GM04503 (cell line): ENCODE results near the gene PHLDB3.
A peak's percentile ranks its signal among the peaks of the same experiment; 100 is the strongest.
"Not testable (repeated sequence)": the region's sequence is repeated elsewhere in the genome, so short reads cannot be mapped to it uniquely, and the experiment has no call there.

Source experiments
- DNase-seq: peaks from one replicate; pipeline ENCODE4 v3.0.0-alpha.2; 2012; ENCODE audit warnings: low read depth

PHLDB3 gene

GRCh38 chr19:43504426-43505185, at the start of gene PHLDB3:
PHLDB3 (minus strand) TSS chr19:43504746; CDS start chr19:43504118, 628 bp downstream.
- DNase-seq: no peak

GRCh38 chr19:43553656-43554055, 49.1 kb upstream of the PHLDB3 start:
- no peak for DNase-seq

GRCh38 chr19:43552616-43553015, 48.1 kb upstream of the PHLDB3 start:
- no peak for DNase-seq

DNA sequence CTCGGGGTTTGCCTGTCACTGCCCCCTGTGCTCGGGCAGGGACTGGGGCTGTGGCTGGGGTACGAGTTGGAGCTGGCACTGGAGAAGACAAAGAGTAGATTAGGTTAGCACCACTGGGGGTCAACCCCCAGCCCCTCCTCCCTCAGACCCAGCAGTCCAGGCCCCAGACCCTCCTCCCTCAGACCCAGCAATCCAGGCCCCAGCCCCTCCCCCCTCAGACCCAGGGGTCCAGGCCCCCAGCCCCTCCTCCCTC, 47.6 kb upstream of the PHLDB3 start:
- no peak for DNase-seq

DNA sequence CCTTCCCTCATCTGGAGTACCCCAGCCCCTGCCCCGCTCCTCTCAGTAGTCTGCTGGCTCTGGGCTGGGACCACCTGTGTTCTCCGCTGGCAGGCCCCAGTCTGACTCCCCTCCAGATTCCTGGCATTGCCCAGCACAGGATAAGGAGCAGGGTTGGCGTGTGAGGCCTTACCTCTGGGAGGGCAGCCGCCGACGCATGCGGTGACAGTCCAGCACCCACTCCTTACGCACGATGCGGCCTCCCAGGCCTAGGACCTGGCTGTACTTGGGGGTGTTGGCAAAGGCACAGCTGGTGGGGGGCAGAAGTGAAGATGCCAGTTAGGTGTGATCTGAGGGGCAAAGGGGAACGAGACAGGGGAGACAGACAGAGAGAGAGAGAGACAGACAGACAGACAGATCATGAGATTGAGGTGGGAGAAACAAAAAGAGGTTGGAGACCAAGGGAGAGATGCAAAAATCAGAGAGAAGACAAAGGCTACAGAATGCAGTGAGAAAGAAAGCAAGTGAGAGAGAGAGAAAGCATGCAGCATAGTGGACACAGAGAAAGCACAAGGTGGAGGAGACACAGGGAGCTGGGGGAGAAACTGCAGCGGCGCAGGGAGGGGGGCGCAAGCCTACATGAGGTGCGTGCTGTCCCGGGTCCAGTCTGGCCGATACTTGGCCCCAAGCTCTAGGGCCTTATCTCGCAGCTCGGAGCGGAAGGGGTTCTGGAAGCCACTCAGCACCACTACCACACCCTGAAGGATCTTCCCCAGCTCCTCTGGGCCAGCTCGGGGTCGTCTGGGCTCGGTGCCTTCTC, 47.1 kb upstream of the PHLDB3 start:
- DNase-seq: no peak

- no peak for DNase-seq
These were observed 44.2 kb upstream of the PHLDB3 start for GRCh38 chr19:43548706-43549105.

DNA sequence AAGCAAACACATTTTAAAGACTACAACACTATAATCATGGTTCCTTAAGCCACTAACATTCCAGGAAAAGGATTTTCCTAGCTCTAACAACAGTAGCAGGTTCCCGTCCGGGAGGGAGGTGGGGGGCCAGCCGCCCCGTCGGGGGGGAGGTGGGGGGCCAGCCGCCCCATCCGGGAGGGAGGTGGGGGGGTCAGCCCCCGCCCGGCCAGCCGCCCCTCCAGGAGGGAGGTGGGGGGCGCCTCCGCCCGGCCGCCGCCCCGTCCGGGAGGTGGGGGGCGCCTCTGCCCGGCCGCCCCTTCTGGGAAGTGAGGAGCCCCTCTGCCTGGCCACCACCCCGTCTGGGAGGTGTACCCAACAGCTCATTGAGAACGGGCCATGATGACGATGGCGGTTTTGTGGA, 43.4 kb upstream of the PHLDB3 start:
- DNase-seq: not testable (repeated sequence)

DNA sequence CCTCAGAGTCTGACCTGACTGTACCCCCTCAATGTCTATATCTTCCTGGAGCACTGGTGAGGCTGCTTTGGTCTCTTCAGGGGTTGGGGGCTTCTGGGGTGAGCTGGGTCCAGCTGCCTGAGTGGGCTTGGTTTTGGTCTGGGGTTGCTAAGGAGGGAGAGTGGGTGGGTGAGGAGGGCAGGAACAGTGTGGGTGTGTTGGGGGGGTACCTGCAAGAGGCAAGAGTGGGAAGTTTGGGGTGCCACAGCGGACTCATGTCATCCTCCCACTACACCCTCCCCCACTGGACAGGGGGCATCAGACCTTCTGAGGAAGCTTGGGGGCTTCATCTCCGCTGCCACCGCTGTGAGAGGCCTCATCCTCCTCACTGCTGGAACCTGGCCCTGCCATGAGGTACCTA, 42.0 kb upstream of the PHLDB3 start:
- no peak for DNase-seq

DNA sequence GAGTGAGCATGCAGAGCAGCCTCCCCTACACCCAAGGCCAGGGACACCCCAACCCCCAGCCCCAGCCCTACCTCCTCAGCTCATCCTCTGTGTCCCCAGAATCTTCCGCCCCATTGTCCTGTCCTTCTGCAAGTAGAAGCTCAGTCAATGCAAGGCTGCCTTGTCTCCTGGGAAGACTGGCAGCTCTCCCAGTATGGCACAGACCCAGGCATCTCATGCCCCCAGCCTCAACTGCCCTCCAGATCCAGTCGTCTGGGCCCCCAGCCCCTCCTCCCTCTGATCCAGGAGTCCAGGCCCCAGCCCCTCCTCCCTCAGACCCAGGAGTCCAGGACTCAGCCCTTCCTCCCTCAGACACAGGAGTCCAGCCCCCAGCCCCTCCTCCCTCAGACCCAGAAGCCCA, 41.4 kb upstream of the PHLDB3 start:
- DNase-seq: no peak

- DNase-seq: no peak
These were observed 40.7 kb upstream of the PHLDB3 start for GRCh38 chr19:43545276-43545675.

DNA sequence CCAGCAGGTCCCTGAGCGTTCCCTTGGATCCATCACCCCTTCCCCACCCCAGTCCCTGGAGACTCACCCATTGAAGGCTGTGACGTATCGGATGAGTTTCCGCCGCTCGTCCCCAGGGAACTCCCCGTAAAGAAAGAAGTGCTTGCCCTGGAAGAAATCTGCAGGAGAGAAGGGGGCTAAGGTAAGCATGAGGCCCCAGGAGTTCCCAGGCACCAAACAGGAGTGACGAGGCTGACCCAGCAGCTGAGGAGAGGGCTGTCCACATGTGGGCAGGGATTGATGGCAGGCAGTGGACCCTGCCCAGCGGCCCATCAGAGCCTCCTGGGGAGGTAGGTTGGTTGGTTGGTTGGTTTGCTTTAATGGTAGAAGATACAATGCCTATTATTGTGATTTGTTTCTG, 39.5 kb upstream of the PHLDB3 start:
- no peak for DNase-seq

DNA sequence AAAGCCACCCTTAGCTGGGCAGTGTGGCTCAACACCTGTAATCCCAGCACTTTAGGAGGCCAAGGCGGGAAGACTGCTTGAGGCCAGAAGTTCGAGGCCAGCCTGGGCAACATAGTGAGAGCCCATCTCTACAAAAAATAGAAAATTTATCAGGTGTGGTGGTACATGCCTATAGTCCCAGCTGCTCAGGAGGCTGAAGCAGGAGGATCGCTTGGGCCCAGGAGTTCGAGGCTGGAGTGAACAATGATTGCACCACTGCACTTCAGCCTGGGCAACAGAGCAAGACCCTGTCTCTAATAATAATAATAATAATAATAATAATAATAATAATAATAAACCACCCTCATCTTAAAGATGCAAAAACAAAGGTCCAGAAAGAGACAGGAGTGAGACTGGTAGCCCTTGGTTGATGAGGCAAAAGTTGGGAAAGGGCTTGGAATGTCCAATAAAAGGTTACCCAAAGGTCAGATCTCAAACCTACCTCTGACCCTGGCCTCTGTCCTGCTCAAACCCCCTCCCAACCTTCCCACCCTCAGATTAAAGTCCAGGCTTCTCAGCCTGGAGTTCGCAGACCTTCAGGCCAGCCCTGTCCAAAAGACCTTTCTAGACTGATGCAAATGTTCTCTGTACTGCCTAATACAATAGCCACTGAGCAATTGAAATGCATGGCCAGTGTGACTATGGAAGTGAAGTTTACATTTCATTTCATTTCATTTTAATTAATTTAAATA, 37.5 kb upstream of the PHLDB3 start:
- no peak for DNase-seq

- no peak for DNase-seq
These were observed 35.8 kb upstream of the PHLDB3 start for GRCh38 chr19:43540381-43540780.

DNA sequence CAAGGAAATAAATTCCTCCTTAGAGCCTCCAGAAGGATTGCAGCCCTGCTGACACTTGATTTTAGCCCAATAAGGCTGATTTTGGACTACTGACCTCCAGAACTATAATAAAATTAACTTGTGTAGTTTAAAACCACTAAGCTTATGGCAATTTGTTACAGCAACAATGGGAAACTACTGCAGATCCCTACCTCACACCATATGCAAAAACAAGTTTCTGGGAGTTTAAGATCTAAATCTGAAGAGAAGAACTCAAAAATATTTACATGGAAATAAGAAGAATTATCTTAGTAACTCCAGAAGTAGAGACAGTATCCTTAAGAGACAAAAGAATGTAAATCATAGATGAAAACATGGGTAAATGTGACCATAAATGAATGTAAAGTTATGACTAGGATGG, 34.4 kb upstream of the PHLDB3 start:
- no peak for DNase-seq

- no peak for DNase-seq
These were observed 30.5 kb upstream of the PHLDB3 start for GRCh38 chr19:43534816-43535761.

DNA sequence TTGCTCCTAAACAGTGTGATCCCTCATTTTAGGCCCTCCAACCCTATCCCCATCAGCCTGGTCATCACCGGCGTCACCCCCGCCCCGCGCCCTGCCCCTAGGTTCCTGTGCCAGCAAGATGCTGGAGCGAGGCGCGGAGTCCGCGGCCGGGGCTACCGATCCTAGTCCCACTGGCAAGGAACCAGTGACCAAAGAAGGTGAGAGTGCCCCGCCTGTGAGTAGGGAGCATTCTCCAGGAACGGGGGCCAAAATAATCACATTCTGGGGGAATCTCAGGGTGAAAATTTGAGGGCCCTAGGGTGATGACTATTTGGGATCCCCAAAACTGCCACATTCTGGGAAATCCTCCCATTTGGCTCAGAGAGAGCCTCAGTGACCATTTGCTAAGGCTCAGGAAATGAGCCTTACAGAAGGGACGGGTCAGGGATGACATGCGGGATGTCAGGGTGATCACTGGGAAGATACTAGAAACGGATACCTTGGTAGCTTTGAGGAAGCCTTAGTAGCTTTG, 29.8 kb upstream of the PHLDB3 start:
- no peak for DNase-seq

GRCh38 chr19:43533546-43534304, 29.2 kb upstream of the PHLDB3 start:
- DNase-seq: peak; percentile 90

- DNase-seq: peak; percentile 65
These were observed 28.5 kb upstream of the PHLDB3 start, which contains the start of gene ZNF575 for GRCh38 chr19:43532962-43533545. ZNF575 (plus strand) TSS chr19:43533188; CDS start chr19:43534423, 1,235 bp downstream.

- DNase-seq: no peak
These were observed 28.0 kb upstream of the PHLDB3 start for GRCh38 chr19:43532571-43532961.

GRCh38 chr19:43527860-43528622, 23.5 kb upstream of the PHLDB3 start:
- DNase-seq: no peak
